Endothelial cell of umbilical vein (primary cell): Measurements from ENCODE around the gene CMTM3. TPM values are rescaled to one million over a fixed set of nuclear protein-coding genes. Genes with fewer than 3 reads are reported as not detected.

Source experiments
- BruUV-seq: library from RNA; stranded (reverse); fragments of 400-500 nt; replicated peaks from 2 replicates; lab custom pipeline; 2021; lab: Mats Ljungman, UMichigan
- CTCF ChIA-PET: fragments of 300-600, 350-600 bp; sonication (Branson Sonifier 250); formaldehyde crosslinking; loops from one replicate; lab custom pipeline; 2021; ENCODE audit warnings: antibody characterized with exemption, inconsistent platforms; lab: Charles Lee
- POLR2A ChIA-PET: fragments of 300-600, 350-600 bp; sonication (Branson Sonifier 250); formaldehyde crosslinking; loops from one replicate; lab custom pipeline; 2021; ENCODE audit warnings: antibody characterized with exemption, inconsistent platforms; lab: Charles Lee
- DNase-seq: peaks from one replicate; pipeline ENCODE4 v3.0.0-alpha.2; 2011; ENCODE audit warnings: low read depth, low spot score
- FAIRE-seq: peaks from 2 replicates; lab custom pipeline; 2011; peaks lifted over from hg19 to GRCh38; lab: Jason Lieb, UNC
- H2AFZ ChIP-seq: 2 replicates; pipeline ENCODE4 v1.6.0; 2012; ENCODE audit warnings: low read depth, low read length, control low read depth, inconsistent platforms
- H3K27ac ChIP-seq: 2 replicates; pipeline ENCODE4 v1.5.1; 2011; ENCODE audit warnings: low read depth, mild to moderate bottlenecking, control low read depth, low read length, moderate library complexity; ENCODE audit not compliant: insufficient read depth
- H3K27me3 ChIP-seq, 2 experiments: 2 replicates each; pipeline versions ENCODE4 v1.6.0 to v1.6.1; 2011; ENCODE audit warnings: low read length in 2 of 2, mixed read lengths in 1 of 2; ENCODE audit not compliant: control insufficient read depth in 2 of 2, insufficient read depth in 2 of 2
- H3K36me3 ChIP-seq, 2 experiments: 2 replicates in 1 of 2; 3 replicates in 1 of 2; pipeline ENCODE4 v1.5.1; 2011; ENCODE audit warnings: low read length in 2 of 2, mild to moderate bottlenecking in 1 of 2, moderate library complexity in 1 of 2; ENCODE audit not compliant: control insufficient read depth in 2 of 2, insufficient read depth in 2 of 2; ENCODE audit errors: extremely low read depth in 1 of 2
- H3K4me1 ChIP-seq: 3 replicates; pipeline ENCODE4 v1.5.1; 2011; ENCODE audit warnings: mild to moderate bottlenecking, low read length; ENCODE audit not compliant: control insufficient read depth, insufficient read depth; ENCODE audit errors: extremely low read depth
- H3K4me2 ChIP-seq: 2 replicates; pipeline ENCODE4 v1.6.1; 2011; ENCODE audit warnings: low read length, control low read depth, mixed read lengths; ENCODE audit not compliant: insufficient read depth
- H3K4me3 ChIP-seq, 3 experiments: fragments of 200-600 bp in 1 of 3; sonication (generic), shearing (Covaris generic) in 1 of 3; replicated peaks in 1 of 3; 2 replicates each; pipeline ENCODE4 v1.5.1; 2011 to 2016; ENCODE audit warnings: control low read depth in 3 of 3, low read length in 3 of 3, mild to moderate bottlenecking in 2 of 3, inconsistent platforms in 1 of 3, low read depth in 1 of 3, moderate library complexity in 1 of 3; ENCODE audit not compliant: insufficient read depth in 1 of 3
- H3K79me2 ChIP-seq: 2 replicates; pipeline ENCODE4 v1.6.0; 2012; ENCODE audit warnings: low read length, inconsistent platforms; ENCODE audit not compliant: control insufficient read depth, insufficient read depth
- H3K9ac ChIP-seq: replicated peaks from 2 replicates; pipeline ENCODE3; 2011; ENCODE audit warnings: low read length, control low read depth; ENCODE audit not compliant: insufficient read depth; ENCODE audit errors: extremely low read depth
- H3K9me1 ChIP-seq: replicated peaks from 3 replicates; pipeline ENCODE4 v1.6.0; 2011; ENCODE audit warnings: mild to moderate bottlenecking, low read length; ENCODE audit not compliant: control insufficient read depth, insufficient read depth; ENCODE audit errors: extremely low read depth
- H3K9me3 ChIP-seq: replicated peaks from 2 replicates; pipeline ENCODE4 v1.5.1; 2012; ENCODE audit warnings: low read length, inconsistent platforms; ENCODE audit not compliant: control insufficient read depth, insufficient read depth
- H4K20me1 ChIP-seq: replicated peaks from 2 replicates; pipeline ENCODE3; 2011; ENCODE audit warnings: mild to moderate bottlenecking, low read length; ENCODE audit not compliant: control insufficient read depth, insufficient read depth; ENCODE audit errors: extremely low read depth
- CTCF ChIP-seq, 2 donors: IDR thresholded peaks; 1 replicate in 1 of 2; 2 replicates in 1 of 2; pipeline ENCODE4 v1.5.1; 2011; ENCODE audit warnings: low read length in 2 of 2, mild to moderate bottlenecking in 2 of 2, moderate library complexity in 2 of 2, control low read depth in 1 of 2, inconsistent platforms in 1 of 2, low read depth in 1 of 2; ENCODE audit not compliant: insufficient read depth in 1 of 2; ENCODE audit errors: extremely low read depth in 1 of 2
- EZH2 ChIP-seq: IDR thresholded peaks from 2 replicates; pipeline ENCODE4 v1.6.1; 2012; ENCODE audit warnings: borderline replicate concordance, low read depth, mild to moderate bottlenecking, moderate library complexity, low read length, inconsistent platforms; ENCODE audit not compliant: severe bottlenecking
- FOS ChIP-seq: IDR thresholded peaks from 2 replicates; pipeline ENCODE4 v1.6.1; 2011; ENCODE audit warnings: mild to moderate bottlenecking, low read length, moderate library complexity, borderline replicate concordance; ENCODE audit not compliant: insufficient read depth
- GATA2 ChIP-seq: IDR thresholded peaks from 2 replicates; pipeline ENCODE4 v1.7.0; 2011; ENCODE audit warnings: low read depth, mild to moderate bottlenecking, moderate library complexity, mixed read lengths, low read length; ENCODE audit not compliant: insufficient read length, insufficient read depth
- JUN ChIP-seq: IDR thresholded peaks from 2 replicates; pipeline ENCODE4 v1.6.1; 2011; ENCODE audit warnings: borderline replicate concordance, low read depth; ENCODE audit not compliant: insufficient read length, insufficient read depth
- MAX ChIP-seq: IDR thresholded peaks from 2 replicates; pipeline ENCODE4 v1.6.1; 2011; ENCODE audit not compliant: insufficient read depth, insufficient read length
- MYC ChIP-seq: IDR thresholded peaks from one replicate; pipeline ENCODE4 v1.6.1; 2011; ENCODE audit warnings: mild to moderate bottlenecking, low read depth, low read length
- POLR2A ChIP-seq: IDR thresholded peaks from 2 replicates; pipeline ENCODE4 v1.6.1; 2012; ENCODE audit warnings: low read depth, mild to moderate bottlenecking, control low read depth, low read length
- POLR2AphosphoS5 ChIP-seq: IDR thresholded peaks from 2 replicates; pipeline ENCODE4 v1.6.1; 2012; ENCODE audit warnings: low read depth, mild to moderate bottlenecking, control low read depth, low read length, moderate library complexity; ENCODE audit not compliant: insufficient read depth
- dilution Hi-C: fragments of 300-500 bp; cut with MboI; formaldehyde crosslinking; loops from one replicate; pipeline ENCODE4 v1.15.0; 2019; ENCODE audit warnings: low sequenced_read_pairs; ENCODE audit not compliant: extremely low pct_ligation_motif_present
- intact Hi-C: fragments of 100-400 bp; cut with micrococcal nuclease; formaldehyde crosslinking; loops from one replicate; pipeline ENCODE4 v1.10.0; 2022
- polyA plus RNA-seq, 4 experiments: library from polyadenylated mRNA; depleted of rRNA in 3 of 4; stranded (reverse) in 3 of 4; unstranded in 1 of 4; fragments of >200 nt; gene quantifications; 2 replicates each; pipeline versions ENCODE4 v1.2.1 to v1.2.3, GENCODE V29; 2011 to 2012; ENCODE audit warnings: missing spikeins in 1 of 4
- total RNA-seq: library from RNA; stranded (reverse); gene quantifications from 2 replicates; pipeline ENCODE4 v1.2.3, GENCODE V29; 2021

CMTM3 gene
- total and polyA plus RNA-seq, 2 donors (not counting 3 experiments of a cell fraction or from before 2014, with no cell fraction given), result 83.6 to 86.2 TPM

- dilution Hi-C loops (no loop called here), intact Hi-C loops (no loop called here)
- peaks cover 18% of the 10 kb centered on the region for H3K4me1 ChIP-seq
- no peak for FAIRE-seq
- no peak overlapping the region for H3K9ac ChIP-seq
- POLR2A ChIA-PET, result no interaction called here
- no TSS peak for BruUV-seq
- peaks cover 4 to 13% of the 10 kb centered on the region in 2 experiments for H3K27me3 ChIP-seq
- TF ChIP-seq MAX (no peak), GATA2 (no peak), POLR2AphosphoS5 (no peak), CTCF (IDR thresholded peaks at IDR 0.05; ENCODE audit: extremely low read depth in 1 of 2, insufficient read depth in 1 of 2, low read depth in 1 of 2, low read length in 2 of 2) (no peak), POLR2A (no peak), FOS (no peak), MYC (no peak), JUN (no peak), EZH2 (no peak)
- no peak overlapping the region for H2AFZ ChIP-seq
- H3K9me1 ChIP-seq, result no peaks in the 10 kb centered on the region
- no peaks in the 10 kb centered on the region for H3K9me3 ChIP-seq
- DNase-seq, result no peak
- no peaks in the 10 kb centered on the region for H4K20me1 ChIP-seq
- H3K4me3 ChIP-seq, result no peak overlapping the region
- H3K27ac ChIP-seq, result no peak overlapping the region
- CTCF ChIA-PET, result interaction anchor here (1.0 to 2.0 kb wide), 6 partner anchors 8 to 292 kb away, joined by 3 to 9 read pairs (median 6); partner anchors contain the start of gene CKLF
- H3K79me2 ChIP-seq, result no peaks in the 10 kb centered on the region
- no peaks in the 10 kb centered on the region for H3K36me3 ChIP-seq
- no peak overlapping the region for H3K4me2 ChIP-seq
Measured at GRCh38 chr16:66581246-66581952, 23.1 kb upstream of the CMTM3 start.
